Natural killer cell (primary cell): ENCODE data around the gene TNS2. TPM values are rescaled to one million over a fixed set of nuclear protein-coding genes. Genes with fewer than 3 reads are reported as not detected.

Source experiments
- ATAC-seq, 3 donors: fragments of 150-1000 bp in 2 of 3; fragments of 200-7000 bp in 1 of 3; cut with Tn5 transposase; 1 replicate in 1 of 3; 2 replicates in 2 of 3; pipeline ENCODE4 v1.10.0; 2021; ENCODE audit warnings: mild to moderate bottlenecking in 2 of 3, moderate library complexity in 2 of 3
- DNase-seq, 2 donors: peaks; one replicate each; pipeline versions ENCODE4 v3.0.0 to v3.0.0-alpha.2; 2013 to 2021; ENCODE audit warnings: mixed read lengths in 1 of 2
- H3K27ac ChIP-seq: one replicate; pipeline ENCODE4 v1.5.1; 2013; ENCODE audit warnings: mild to moderate bottlenecking, low read length
- H3K27me3 ChIP-seq: one replicate; pipeline ENCODE4 v1.6.1; 2013; ENCODE audit warnings: low read length; ENCODE audit not compliant: control insufficient read depth, insufficient read depth
- H3K36me3 ChIP-seq: one replicate; pipeline ENCODE4 v1.6.1; 2013; ENCODE audit warnings: low read length; ENCODE audit not compliant: control insufficient read depth, insufficient read depth
- H3K4me1 ChIP-seq: one replicate; pipeline ENCODE4 v1.6.1; 2013; ENCODE audit warnings: low read length; ENCODE audit not compliant: control insufficient read depth, insufficient read depth
- H3K4me3 ChIP-seq: one replicate; pipeline ENCODE4 v1.5.1; 2013; ENCODE audit warnings: low read length
- H3K9me3 ChIP-seq: one replicate; pipeline ENCODE4 v1.6.1; 2013; ENCODE audit warnings: low read length; ENCODE audit not compliant: control insufficient read depth, insufficient read depth
- H3K27ac Mint-ChIP-seq, 2 donors: one replicate each; pipeline ENCODE4 v1.8.0; 2022; ENCODE audit warnings: mild to moderate bottlenecking in 2 of 2, mixed read lengths in 2 of 2, moderate library complexity in 1 of 2
- H3K27me3 Mint-ChIP-seq, 2 donors: one replicate each; pipeline ENCODE4 v1.8.0; 2022; ENCODE audit warnings: low read depth in 2 of 2, mixed read lengths in 2 of 2
- H3K36me3 Mint-ChIP-seq: one replicate; pipeline ENCODE4 v1.8.0; 2022; ENCODE audit warnings: mixed read lengths
- H3K4me1 Mint-ChIP-seq, 2 donors: one replicate each; pipeline ENCODE4 v1.8.0; 2022; ENCODE audit warnings: mixed read lengths in 2 of 2
- H3K4me3 Mint-ChIP-seq: one replicate; pipeline ENCODE4 v1.8.0; 2022; ENCODE audit warnings: mild to moderate bottlenecking, moderate library complexity, mixed read lengths
- H3K9me3 Mint-ChIP-seq, 2 donors: one replicate each; pipeline ENCODE4 v1.8.0; 2022; ENCODE audit warnings: mixed read lengths in 2 of 2
- CTCF ChIP-seq: fragments of 200-600 bp; IDR thresholded peaks from one replicate; pipeline ENCODE4 v1.8.0; 2022; ENCODE audit warnings: antibody characterized with exemption
- WGBS: methylation state at CpG from one replicate; pipeline ENCODE4 v1.1.7; 2013; ENCODE audit warnings: missing lambda C conversion rate; ENCODE audit not compliant: insufficient coverage; 5-methylcytosine and 5-hydroxymethylcytosine counted together
- intact Hi-C: fragments of 100-400 bp; cut with micrococcal nuclease; formaldehyde crosslinking; loops from one replicate; pipeline ENCODE4 v1.14.2; 2022
- total RNA-seq, 4 donors: library from RNA; stranded (reverse); fragments of 120-200 nt in 1 of 4; gene quantifications; one replicate each; pipeline versions ENCODE4 v1.2.3 to v1.2.4, GENCODE V29; 2013 to 2022

Gene TNS2
- total RNA-seq, 3 donors from 2014 or later (not counting 1 experiment from before 2014, with no cell fraction given): 0.95 to 1.8 (median 1.0) TPM

GRCh38 chr12:53005215-53005985 is 44.5 kb upstream of the TNS2 start:
- Mint-ChIP-seq H3K27ac (peak overlapping the region; percentile 97 to 99), H3K36me3 (no peaks in the 10 kb centered on the region), H3K9me3 (no peaks in the 10 kb centered on the region), H3K27me3 (no peaks in the 10 kb centered on the region), H3K4me1 (peaks cover 32 to 34% of the 10 kb centered on the region in 2 donors), H3K4me3 (peak overlapping the region; percentile 97)
- no peaks in the 10 kb centered on the region for H3K9me3 ChIP-seq
- H3K4me1 ChIP-seq: peaks cover 27% of the 10 kb centered on the region
- intact Hi-C loops: loop anchor here (5.0 kb wide), 1 partner anchor 42 kb away; no protein-coding TSS in a partner anchor
- no peaks in the 10 kb centered on the region for H3K27me3 ChIP-seq
- DNase-seq (peak in 1 of 2 donors; percentile 21), ATAC-seq (no peak)
- peak overlapping the region; percentile 68 for H3K27ac ChIP-seq
- peak overlapping the region; percentile 100 for H3K4me3 ChIP-seq
- TF ChIP-seq CTCF: no peak
- peaks cover 6% of the 10 kb centered on the region for H3K36me3 ChIP-seq
- WGBS: 37% methylated on average over 24 of the region's 28 CpGs

GRCh38 chr12:53005986-53006809 is 43.7 kb upstream of the TNS2 start, which contains the start of gene EIF4B:
Gene EIF4B (plus strand): TSS chr12:53006456. CDS start chr12:53006484, 28 bp downstream.
- Histone ChIP-seq H3K9me3 (no peaks in the 10 kb centered on the region), H3K36me3 (peaks cover 6% of the 10 kb centered on the region), H3K27me3 (no peaks in the 10 kb centered on the region), H3K4me3 (peak within 1 kb of the TSS; percentile 100), H3K27ac (peak within 1 kb of the TSS; percentile 89), H3K4me1 (peaks cover 27% of the 10 kb centered on the region)
- no peaks in the 10 kb centered on the region for H3K9me3 Mint-ChIP-seq
- under 1% methylated on average over 58 of the region's 64 CpGs for WGBS
- ATAC-seq (peak; percentile 89 to 98 (median 91)), DNase-seq (peak; percentile 97 to 100)
- H3K36me3 Mint-ChIP-seq: no peaks in the 10 kb centered on the region
- peak within 1 kb of the TSS; percentile 97 for H3K4me3 Mint-ChIP-seq
- TF ChIP-seq CTCF: no peak
- peak within 1 kb of the TSS; percentile 97 to 99 for H3K27ac Mint-ChIP-seq
- H3K4me1 Mint-ChIP-seq: peaks cover 36% of the 10 kb centered on the region in 2 donors
- intact Hi-C loops: loop anchor here (5.0 kb wide), 1 partner anchor 41 kb away; no protein-coding TSS in a partner anchor
- no peaks in the 10 kb centered on the region for H3K27me3 Mint-ChIP-seq

GRCh38 chr12:53006810-53007309 is 43.0 kb upstream of the TNS2 start:
- no peaks in the 10 kb centered on the region for H3K27me3 Mint-ChIP-seq
- H3K27ac Mint-ChIP-seq: peak overlapping the region; percentile 97 to 99
- Histone ChIP-seq H3K27me3 (no peaks in the 10 kb centered on the region), H3K4me1 (peaks cover 27% of the 10 kb centered on the region), H3K36me3 (peaks cover 6% of the 10 kb centered on the region), H3K4me3 (peak overlapping the region; percentile 100), H3K27ac (peak overlapping the region; percentile 89), H3K9me3 (no peaks in the 10 kb centered on the region)
- H3K4me3 Mint-ChIP-seq: peak overlapping the region; percentile 97
- DNase-seq (peak; percentile 61 to 89), ATAC-seq (peak; percentile 24 to 29 (median 25))
- WGBS: under 1% methylated on average over 38 of the region's 38 CpGs
- intact Hi-C loops: loop anchor here (5.0 kb wide), 1 partner anchor 40 kb away; no protein-coding TSS in a partner anchor
- H3K36me3 Mint-ChIP-seq: no peaks in the 10 kb centered on the region
- no peak for TF ChIP-seq CTCF
- H3K4me1 Mint-ChIP-seq: peaks cover 43% of the 10 kb centered on the region in 2 donors
- H3K9me3 Mint-ChIP-seq: no peaks in the 10 kb centered on the region
